Measurements from ENCODE around the gene REEP3. TPM values are rescaled to one million over a fixed set of nuclear protein-coding genes. Genes with fewer than 3 reads are reported as not detected.

REEP3 gene
- total and polyA plus RNA-seq, 8 donors, result 7.3 to 90.4 (median 30.3) TPM

GRCh38 chr10:63666836-63667383 lies 145.7 kb downstream of the REEP3 start:
- peaks cover 9 to 24% (median 17%) of the 10 kb centered on the region in 4 donors for H3K4me1 ChIP-seq
- H3K9me3 ChIP-seq, result no peaks in the 10 kb centered on the region
- H3K27me3 ChIP-seq, result no peaks in the 10 kb centered on the region
- peak overlapping the region in 2 of 5 donors; percentile 19 to 56 for H3K27ac ChIP-seq
- TF ChIP-seq EP300 (IDR thresholded peaks at IDR 0.05) (no peak), POLR2AphosphoS5 (IDR thresholded peaks at IDR 0.05) (no peak), POLR2A (IDR thresholded peaks at IDR 0.05) (no peak), CTCF (IDR thresholded peaks at IDR 0.05) (no peak)
- intact Hi-C loops (cut with DNase I; ENCODE audit: low total_unique reads), result no loop called here
- peak in 1 of 2 donors; percentile 59 for DNase-seq
- H3K4me3 ChIP-seq, result no peak overlapping the region
- WGBS, 5 donors, result 38 to 59% (median 55%) methylated on average over 4 of the region's 4 CpGs
- H3K36me3 ChIP-seq, result no peaks in the 10 kb centered on the region

- no peaks in the 10 kb centered on the region for H3K27me3 ChIP-seq
- intact Hi-C loops (cut with DNase I; ENCODE audit: low total_unique reads), result no loop called here
- H3K4me3 ChIP-seq, result no peak overlapping the region
- H3K4me1 ChIP-seq, result peaks cover 16 to 34% (median 25%) of the 10 kb centered on the region in 4 donors
- peak overlapping the region in 1 of 5 donors; percentile 38 for H3K27ac ChIP-seq
- TF ChIP-seq CTCF (IDR thresholded peaks at IDR 0.05) (no peak), EP300 (IDR thresholded peaks at IDR 0.05) (no peak), POLR2A (IDR thresholded peaks at IDR 0.05) (no peak), POLR2AphosphoS5 (IDR thresholded peaks at IDR 0.05) (no peak)
- no peaks in the 10 kb centered on the region for H3K36me3 ChIP-seq
- 97 to 99% (median 99%) methylated on average over 3 of the region's 3 CpGs for WGBS, 5 donors
- no peaks in the 10 kb centered on the region for H3K9me3 ChIP-seq
- no peak for DNase-seq
Observed at GRCh38 chr10:63667596-63668480, 146.6 kb downstream of the REEP3 start.

GRCh38 chr10:63670291-63670898 lies 149.2 kb downstream of the REEP3 start:
- peak overlapping the region in 4 of 5 donors; percentile 36 to 61 (median 50) for H3K27ac ChIP-seq
- no peak overlapping the region for H3K4me3 ChIP-seq
- no peaks in the 10 kb centered on the region for H3K27me3 ChIP-seq
- H3K9me3 ChIP-seq, result no peaks in the 10 kb centered on the region
- no peak for TF ChIP-seq POLR2A (IDR thresholded peaks at IDR 0.05)
- TF ChIP-seq EP300 (IDR thresholded peaks at IDR 0.05), result peak; percentile 65
- TF ChIP-seq CTCF (IDR thresholded peaks at IDR 0.05), result no peak
- peak; percentile 28 to 52 (median 51) for TF ChIP-seq POLR2AphosphoS5 (IDR thresholded peaks at IDR 0.05)
- peaks cover 16 to 34% (median 27%) of the 10 kb centered on the region in 4 donors for H3K4me1 ChIP-seq
- intact Hi-C loops (cut with DNase I; ENCODE audit: low total_unique reads), result no loop called here
- 66 to 75% (median 67%) methylated on average over 10 of the region's 10 CpGs for WGBS, 5 donors
- no peaks in the 10 kb centered on the region for H3K36me3 ChIP-seq
- peak in 1 of 2 donors; percentile 39 for DNase-seq

- 7 to 25% (median 16%) methylated on average over 2 of the region's 2 CpGs for WGBS, 5 donors
- TF ChIP-seq POLR2AphosphoS5 (IDR thresholded peaks at IDR 0.05) (no peak), EP300 (IDR thresholded peaks at IDR 0.05) (no peak), CTCF (IDR thresholded peaks at IDR 0.05) (no peak), POLR2A (IDR thresholded peaks at IDR 0.05) (no peak)
- Histone ChIP-seq H3K36me3 (no peaks in the 10 kb centered on the region), H3K27me3 (no peaks in the 10 kb centered on the region), H3K27ac (peak overlapping the region in 4 of 5 donors; percentile 11 to 61 (median 45)), H3K4me1 (peaks cover 16 to 34% (median 25%) of the 10 kb centered on the region in 4 donors), H3K9me3 (no peaks in the 10 kb centered on the region), H3K4me3 (no peak overlapping the region)
- intact Hi-C loops (cut with DNase I; ENCODE audit: low total_unique reads), result no loop called here
- DNase-seq, result peak in 1 of 2 donors; percentile 70
Observed at GRCh38 chr10:63671317-63671937, 150.2 kb downstream of the REEP3 start.
